Astrocyte (in vitro differentiated cells and primary cell): ENCODE measurements around the gene ADGRD1. TPM values are rescaled to one million over a fixed set of nuclear protein-coding genes. Genes with fewer than 3 reads are reported as not detected.

Source experiments
- DNase-seq: peaks from one replicate; pipeline ENCODE4 v3.0.0-alpha.2; 2010; ENCODE audit warnings: low read depth
- FAIRE-seq: peaks from 2 replicates; lab custom pipeline; 2011; peaks lifted over from hg19 to GRCh38; lab: Jason Lieb, UNC
- H2AFZ ChIP-seq: 2 replicates; pipeline ENCODE4 v1.6.0; 2012; ENCODE audit warnings: low read depth, low read length, inconsistent platforms
- H3K27ac ChIP-seq: 2 replicates; pipeline ENCODE4 v1.5.1; 2011; ENCODE audit warnings: low read depth, low read length, inconsistent platforms
- H3K27me3 ChIP-seq: 2 replicates; pipeline ENCODE4 v1.6.0; 2011; ENCODE audit warnings: low read length, inconsistent platforms; ENCODE audit not compliant: insufficient read depth
- H3K36me3 ChIP-seq: 2 replicates; pipeline ENCODE4 v1.5.1; 2011; ENCODE audit warnings: low read length, inconsistent platforms; ENCODE audit not compliant: insufficient read depth
- H3K4me1 ChIP-seq: 2 replicates; pipeline ENCODE4 v1.5.1; 2011; ENCODE audit warnings: low read length, inconsistent platforms; ENCODE audit not compliant: insufficient read depth
- H3K4me2 ChIP-seq: 2 replicates; pipeline ENCODE4 v1.6.0; 2012; ENCODE audit warnings: low read length, inconsistent platforms
- H3K4me3 ChIP-seq: 2 replicates; pipeline ENCODE4 v1.5.1; 2011; ENCODE audit warnings: low read depth, mild to moderate bottlenecking, low read length, inconsistent platforms; ENCODE audit not compliant: insufficient read depth
- H3K79me2 ChIP-seq: 2 replicates; pipeline ENCODE4 v1.6.0; 2012; ENCODE audit warnings: mild to moderate bottlenecking, low read length, inconsistent platforms; ENCODE audit not compliant: insufficient read depth
- H3K9ac ChIP-seq: 2 replicates; pipeline ENCODE4 v1.6.0; 2012; ENCODE audit warnings: mild to moderate bottlenecking, low read length, inconsistent platforms
- H3K9me3 ChIP-seq: 2 replicates; pipeline ENCODE4 v1.5.1; 2012; ENCODE audit warnings: low read depth, mild to moderate bottlenecking, low read length, inconsistent platforms; ENCODE audit not compliant: insufficient read depth
- H4K20me1 ChIP-seq: 2 replicates; pipeline ENCODE4 v1.6.0; 2012; ENCODE audit warnings: low read length, inconsistent platforms; ENCODE audit not compliant: insufficient read depth
- H3K27ac Mint-ChIP-seq: one replicate; pipeline ENCODE4 v1.8.0; 2021; ENCODE audit warnings: mild to moderate bottlenecking, mixed read lengths; ENCODE audit not compliant: unreplicated experiment
- H3K27me3 Mint-ChIP-seq: one replicate; pipeline ENCODE4 v1.8.0; 2021; ENCODE audit warnings: low read depth, mixed read lengths; ENCODE audit not compliant: unreplicated experiment
- H3K36me3 Mint-ChIP-seq: one replicate; pipeline ENCODE4 v1.8.0; 2021; ENCODE audit warnings: low read depth, mixed read lengths; ENCODE audit not compliant: unreplicated experiment
- H3K4me1 Mint-ChIP-seq: one replicate; pipeline ENCODE4 v1.8.0; 2021; ENCODE audit warnings: low read depth, mixed read lengths; ENCODE audit not compliant: unreplicated experiment
- H3K4me3 Mint-ChIP-seq: one replicate; pipeline ENCODE4 v1.8.0; 2021; ENCODE audit warnings: mild to moderate bottlenecking, moderate library complexity, mixed read lengths; ENCODE audit not compliant: unreplicated experiment
- H3K9me3 Mint-ChIP-seq: one replicate; pipeline ENCODE4 v1.8.0; 2021; ENCODE audit warnings: mild to moderate bottlenecking, mixed read lengths; ENCODE audit not compliant: unreplicated experiment
- CTCF ChIP-seq: IDR thresholded peaks from 2 replicates; pipeline ENCODE4 v1.5.1; 2011; ENCODE audit warnings: low read depth, mild to moderate bottlenecking, inconsistent platforms, low read length, moderate library complexity; ENCODE audit not compliant: insufficient read depth
- EZH2 ChIP-seq: IDR thresholded peaks from 2 replicates; pipeline ENCODE4 v1.6.1; 2012; ENCODE audit warnings: mild to moderate bottlenecking, low read length, inconsistent platforms; ENCODE audit not compliant: insufficient read depth
- total RNA-seq: library from RNA; stranded (reverse); gene quantifications from 2 replicates; pipeline ENCODE4 v1.2.1, GENCODE V29; 2021

ADGRD1 gene
- total RNA-seq, 1 donor from 2014 or later: 3.0 TPM

GRCh38 chr12:130909111-130909510 lies 44.6 kb upstream of the ADGRD1 start:
- no peaks in the 10 kb centered on the region for H3K9me3 ChIP-seq
- no peak overlapping the region for H3K27ac ChIP-seq
- Mint-ChIP-seq H3K27me3 (peaks cover 2% of the 10 kb centered on the region), H3K9me3 (no peaks in the 10 kb centered on the region), H3K36me3 (no peaks in the 10 kb centered on the region), H3K4me1 (no peaks in the 10 kb centered on the region), H3K27ac (no peak overlapping the region), H3K4me3 (no peak overlapping the region)
- H3K4me2 ChIP-seq: no peak overlapping the region
- no peaks in the 10 kb centered on the region for H3K79me2 ChIP-seq
- H3K4me3 ChIP-seq: no peak overlapping the region
- H3K27me3 ChIP-seq: no peaks in the 10 kb centered on the region
- H2AFZ ChIP-seq: no peak overlapping the region
- FAIRE-seq (no peak), DNase-seq (no peak)
- H3K4me1 ChIP-seq: no peaks in the 10 kb centered on the region
- H3K36me3 ChIP-seq: no peaks in the 10 kb centered on the region
- H3K9ac ChIP-seq: no peak overlapping the region
- H4K20me1 ChIP-seq: no peaks in the 10 kb centered on the region
- TF ChIP-seq EZH2: no peak
- no peak for TF ChIP-seq CTCF

DNA sequence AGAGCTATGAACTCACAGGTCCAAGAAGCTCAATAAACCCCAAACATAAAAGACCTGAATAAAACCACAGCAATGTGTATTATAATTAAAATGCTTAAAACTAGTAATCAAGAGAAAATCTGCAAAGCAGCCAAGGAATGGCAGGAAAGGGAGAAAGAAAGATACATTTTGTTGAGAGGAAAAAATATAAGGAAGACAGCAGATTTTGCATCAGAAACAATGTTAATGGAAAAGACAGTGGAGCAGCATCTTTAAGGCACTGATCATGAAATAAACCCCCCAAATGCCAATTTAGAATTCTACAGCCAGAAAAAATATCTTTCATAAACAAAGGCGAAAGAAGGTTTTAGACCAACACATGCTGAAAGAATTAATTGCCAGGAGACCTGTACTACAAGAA lies 42.5 kb upstream of the ADGRD1 start:
- no peak overlapping the region for H3K27ac Mint-ChIP-seq
- DNase-seq (no peak), FAIRE-seq (no peak)
- Histone ChIP-seq H3K79me2 (no peaks in the 10 kb centered on the region), H3K36me3 (no peaks in the 10 kb centered on the region), H3K4me3 (no peak overlapping the region), H3K9me3 (no peaks in the 10 kb centered on the region), H3K4me1 (no peaks in the 10 kb centered on the region), H3K4me2 (no peak overlapping the region), H4K20me1 (no peaks in the 10 kb centered on the region), H3K27ac (no peak overlapping the region), H3K27me3 (no peaks in the 10 kb centered on the region), H3K9ac (no peak overlapping the region), H2AFZ (no peak overlapping the region)
- peaks cover 6% of the 10 kb centered on the region for H3K27me3 Mint-ChIP-seq
- H3K4me3 Mint-ChIP-seq: no peak overlapping the region
- no peaks in the 10 kb centered on the region for H3K9me3 Mint-ChIP-seq
- H3K36me3 Mint-ChIP-seq: no peaks in the 10 kb centered on the region
- H3K4me1 Mint-ChIP-seq: no peaks in the 10 kb centered on the region
- TF ChIP-seq CTCF: no peak
- no peak for TF ChIP-seq EZH2

- Histone ChIP-seq H3K9me3 (no peaks in the 10 kb centered on the region), H3K4me3 (no peak overlapping the region), H3K27ac (no peak overlapping the region), H3K27me3 (peaks cover 3% of the 10 kb centered on the region), H2AFZ (no peak overlapping the region), H4K20me1 (no peaks in the 10 kb centered on the region), H3K79me2 (no peaks in the 10 kb centered on the region), H3K9ac (no peak overlapping the region), H3K36me3 (no peaks in the 10 kb centered on the region), H3K4me2 (no peak overlapping the region), H3K4me1 (no peaks in the 10 kb centered on the region)
- no peak for TF ChIP-seq EZH2
- FAIRE-seq (no peak), DNase-seq (no peak)
- H3K9me3 Mint-ChIP-seq: no peaks in the 10 kb centered on the region
- no peak overlapping the region for H3K4me3 Mint-ChIP-seq
- H3K27me3 Mint-ChIP-seq: peaks cover 12% of the 10 kb centered on the region
- H3K4me1 Mint-ChIP-seq: no peaks in the 10 kb centered on the region
- no peaks in the 10 kb centered on the region for H3K36me3 Mint-ChIP-seq
- H3K27ac Mint-ChIP-seq: no peak overlapping the region
Observed at GRCh38 chr12:130911933-130912332, 41.8 kb upstream of the ADGRD1 start.
